ENCODE data around the gene ZNF524. TPM values are rescaled to one million over a fixed set of nuclear protein-coding genes. Genes with fewer than 3 reads are reported as not detected.
A peak's percentile ranks its signal among the peaks of the same experiment; 100 is the strongest.

ZNF524 gene
- total RNA-seq, 4 donors from 2014 or later: 23.1 to 35.0 (median 27.0) TPM

DNA sequence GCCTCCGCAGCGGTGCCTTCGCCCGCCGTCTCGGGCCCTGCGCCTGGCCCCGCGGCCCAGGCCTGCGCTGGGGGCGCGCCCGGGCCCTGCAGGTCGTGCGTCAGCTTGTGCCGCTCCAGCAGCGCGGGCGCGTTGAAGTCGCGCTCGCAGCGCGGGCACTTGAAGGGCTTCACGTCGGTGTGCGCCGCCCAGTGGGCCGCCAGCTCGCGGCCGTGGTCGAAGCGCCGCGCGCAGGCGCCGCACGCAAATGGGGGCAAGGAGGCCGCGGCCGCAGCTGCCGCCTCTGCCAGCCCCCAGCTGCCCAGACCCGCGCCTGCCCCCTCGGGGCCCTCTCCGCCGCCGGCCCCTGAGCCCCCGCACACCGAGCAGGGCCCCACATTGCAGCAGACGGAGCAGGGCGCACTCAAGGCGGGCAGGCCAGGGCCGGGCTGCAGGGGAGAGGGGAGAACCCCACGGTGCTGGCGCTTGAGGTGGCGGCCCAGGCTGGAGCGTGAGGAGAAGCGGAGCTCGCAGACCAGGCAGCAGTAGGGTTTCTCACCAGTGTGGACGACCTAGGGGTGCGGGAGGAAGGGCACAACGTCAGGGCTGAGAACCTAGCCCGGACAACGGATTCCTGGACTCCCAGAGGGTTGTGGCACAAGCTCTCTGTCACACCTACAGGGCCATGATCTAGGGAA, 6.9 kb upstream of the ZNF524 start:
- Histone ChIP-seq H3K4me1 (peaks cover 0 to 2% (median 0%) of the 10 kb centered on the region in 4 donors), H3K4me3 (no peak overlapping the region), H3K27me3 (no peaks in the 10 kb centered on the region), H3K9me3 (no peaks in the 10 kb centered on the region), H3K27ac (no peak overlapping the region), H3K36me3 (peaks cover 0 to 64% (median 0%) of the 10 kb centered on the region in 3 donors)
- no peak for TF ChIP-seq POLR2A (IDR thresholded peaks at IDR 0.05)
- no peak for TF ChIP-seq EP300 (IDR thresholded peaks at IDR 0.05)
- TF ChIP-seq CTCF (IDR thresholded peaks at IDR 0.05): no peak
- no peak for DNase-seq (ENCODE audit: low spot score in 2 of 2)
- WGBS, 2 donors: 84 to 87% methylated on average over 38 to 48 of the region's 68 CpGs

- Histone ChIP-seq H3K36me3 (peaks cover 0 to 64% (median 0%) of the 10 kb centered on the region in 3 donors), H3K4me3 (no peak overlapping the region), H3K9me3 (no peaks in the 10 kb centered on the region), H3K4me1 (peaks cover 0 to 8% (median 0%) of the 10 kb centered on the region in 4 donors), H3K27ac (no peak overlapping the region), H3K27me3 (no peaks in the 10 kb centered on the region)
- 85 to 87% methylated on average over 4 of the region's 4 CpGs for WGBS, 2 donors
- DNase-seq (ENCODE audit: low spot score in 2 of 2): no peak
- TF ChIP-seq CTCF (IDR thresholded peaks at IDR 0.05): no peak
- TF ChIP-seq POLR2A (IDR thresholded peaks at IDR 0.05): no peak
- no peak for TF ChIP-seq EP300 (IDR thresholded peaks at IDR 0.05)
These were observed 5.0 kb upstream of the ZNF524 start for GRCh38 chr19:55594996-55595545.

DNA sequence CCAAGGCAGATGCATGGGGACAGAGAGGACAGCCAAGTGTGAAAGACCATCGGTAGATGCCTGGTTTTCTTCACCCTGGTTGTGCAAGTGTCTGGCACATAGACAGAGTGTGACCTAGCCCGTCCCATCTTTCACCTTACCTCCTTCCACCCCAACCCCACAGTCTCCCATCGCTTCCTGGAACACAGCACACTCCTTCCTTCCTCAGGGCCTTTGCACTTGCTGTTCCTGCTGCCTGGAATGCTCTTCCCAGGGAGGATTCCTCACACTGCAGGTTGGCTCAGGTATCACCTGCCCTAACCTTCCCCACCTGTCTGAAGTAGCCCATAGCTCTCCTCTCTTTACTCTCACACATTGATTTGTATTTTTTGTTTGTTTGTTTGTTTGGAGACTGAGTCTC, 3.8 kb upstream of the ZNF524 start:
- peaks cover 0 to 61% (median 0%) of the 10 kb centered on the region in 3 donors for H3K36me3 ChIP-seq
- no peak overlapping the region for H3K4me3 ChIP-seq
- H3K4me1 ChIP-seq: peaks cover 0 to 16% (median 3%) of the 10 kb centered on the region in 4 donors
- no peaks in the 10 kb centered on the region for H3K27me3 ChIP-seq
- no peaks in the 10 kb centered on the region for H3K9me3 ChIP-seq
- TF ChIP-seq EP300 (IDR thresholded peaks at IDR 0.05) (no peak), POLR2A (IDR thresholded peaks at IDR 0.05) (no peak), CTCF (IDR thresholded peaks at IDR 0.05) (no peak)
- WGBS, 2 donors: 97 to 100% methylated on average over 3 of the region's 3 CpGs
- no peak overlapping the region for H3K27ac ChIP-seq
- DNase-seq (ENCODE audit: low spot score in 2 of 2): no peak

- WGBS, 2 donors: 93 to 94% methylated on average over 24 to 30 of the region's 30 CpGs
- Histone ChIP-seq H3K9me3 (no peaks in the 10 kb centered on the region), H3K4me1 (peaks cover 0 to 20% (median 4%) of the 10 kb centered on the region in 4 donors), H3K36me3 (peaks cover 0 to 58% (median 0%) of the 10 kb centered on the region in 3 donors), H3K4me3 (no peak overlapping the region), H3K27ac (no peak overlapping the region), H3K27me3 (no peaks in the 10 kb centered on the region)
- TF ChIP-seq EP300 (IDR thresholded peaks at IDR 0.05) (no peak), POLR2A (IDR thresholded peaks at IDR 0.05) (no peak), CTCF (IDR thresholded peaks at IDR 0.05) (no peak)
- no peak for DNase-seq (ENCODE audit: low spot score in 2 of 2)
These were observed 2.6 kb upstream of the ZNF524 start for GRCh38 chr19:55597501-55597921.

- Histone ChIP-seq H3K27ac (peak overlapping the region in 1 of 4 donors; percentile 91), H3K36me3 (peaks cover 0 to 58% (median 0%) of the 10 kb centered on the region in 3 donors), H3K9me3 (no peaks in the 10 kb centered on the region), H3K4me3 (no peak overlapping the region), H3K4me1 (peaks cover 0 to 20% (median 4%) of the 10 kb centered on the region in 4 donors), H3K27me3 (no peaks in the 10 kb centered on the region)
- TF ChIP-seq POLR2A (IDR thresholded peaks at IDR 0.05): no peak
- no peak for TF ChIP-seq EP300 (IDR thresholded peaks at IDR 0.05)
- TF ChIP-seq CTCF (IDR thresholded peaks at IDR 0.05): no peak
- 81 to 84% methylated on average over 9 of the region's 9 CpGs for WGBS, 2 donors
- no peak for DNase-seq (ENCODE audit: low spot score in 2 of 2)
These were observed 2.1 kb upstream of the ZNF524 start for GRCh38 chr19:55598034-55598433.

Data from tibial nerve (tissue), 4 donors.